A673 (cell line): ENCODE measurements around the gene IL17RC. TPM values are rescaled to one million over a fixed set of nuclear protein-coding genes. Genes with fewer than 3 reads are reported as not detected.
A peak's percentile ranks its signal among the peaks of the same experiment; 100 is the strongest.

ENCODE experiments used
- BruUV-seq: library from RNA; stranded (reverse); fragments of 400-500 nt; replicated peaks from 2 replicates; lab custom pipeline; 2021; lab: Mats Ljungman, UMichigan
- CTCF ChIA-PET: fragments of 300-600 bp; sonication (Branson Sonifier 250); formaldehyde crosslinking; loops from one replicate; lab custom pipeline; 2022; ENCODE audit warnings: antibody characterized with exemption; lab: Charles Lee
- POLR2A ChIA-PET: fragments of 300-600 bp; sonication (Branson Sonifier 250); formaldehyde crosslinking; loops from one replicate; lab custom pipeline; 2022; ENCODE audit warnings: antibody characterized with exemption; ENCODE audit not compliant: low non-redundant PET; lab: Charles Lee
- DNase-seq: peaks from one replicate; pipeline ENCODE4 v3.0.0-alpha.2; 2015; ENCODE audit warnings: low spot score
- H3K27ac ChIP-seq: fragments of 200-600 bp; sonication (generic); 2 replicates; pipeline ENCODE4 v1.5.1; 2016; ENCODE audit warnings: mixed run types, low read depth, mild to moderate bottlenecking, mixed read lengths, antibody characterized with exemption, low read length; ENCODE audit not compliant: poor library complexity, severe bottlenecking
- H3K27me3 ChIP-seq: fragments of 200-600 bp; sonication (generic); replicated peaks from 2 replicates; pipeline ENCODE4 v1.6.1; 2017; ENCODE audit warnings: mixed run types, low read depth, mild to moderate bottlenecking, mixed read lengths, antibody characterized with exemption, low read length; ENCODE audit not compliant: insufficient read depth, poor library complexity
- H3K36me3 ChIP-seq: fragments of 200-600 bp; sonication (generic); 2 replicates; pipeline ENCODE4 v1.6.1; 2016; ENCODE audit warnings: mixed run types, mild to moderate bottlenecking, mixed read lengths, antibody characterized with exemption, low read length; ENCODE audit not compliant: insufficient read depth, poor library complexity, severe bottlenecking
- H3K4me1 ChIP-seq: fragments of 200-600 bp; sonication (generic); 2 replicates; pipeline ENCODE4 v1.6.1; 2017; ENCODE audit warnings: mixed run types, mild to moderate bottlenecking, mixed read lengths, antibody characterized with exemption, low read length; ENCODE audit not compliant: insufficient read depth, poor library complexity, severe bottlenecking
- H3K4me3 ChIP-seq: fragments of 200-600 bp; sonication (generic); 2 replicates; pipeline ENCODE4 v1.5.1; 2016; ENCODE audit warnings: low read depth, mixed run types, mild to moderate bottlenecking, mixed read lengths, low read length; ENCODE audit not compliant: poor library complexity, severe bottlenecking
- H3K9me3 ChIP-seq: fragments of 200-600 bp; sonication (generic); 2 replicates; pipeline ENCODE4 v1.6.1; 2016; ENCODE audit warnings: mixed run types, low read depth, mild to moderate bottlenecking, mixed read lengths, antibody characterized with exemption, low read length; ENCODE audit not compliant: poor library complexity, severe bottlenecking
- EZH2 ChIP-seq: fragments of 200-600 bp; sonication (generic); IDR thresholded peaks from 2 replicates; pipeline ENCODE4 v1.6.1; 2017; ENCODE audit warnings: borderline replicate concordance, low read depth, mild to moderate bottlenecking, mixed read lengths, antibody characterized with exemption, low read length; ENCODE audit not compliant: poor library complexity, severe bottlenecking
- intact Hi-C: fragments of 100-400 bp; cut with micrococcal nuclease; formaldehyde crosslinking; loops from one replicate; pipeline ENCODE4 v1.10.0; 2022; ENCODE audit not compliant: unreplicated experiment
- total RNA-seq: library from RNA; stranded (reverse); gene quantifications from 2 replicates; pipeline ENCODE4 v1.2.3, GENCODE V29; 2021
- TF ChIP-seq, protein P1 (sequence below): fragments of 300-800, 200-600 bp; sonication (generic); conservative IDR thresholded peaks from 2 replicates; pipeline ENCODE4 v1.5.1; 2017; ENCODE audit warnings: low read depth, mild to moderate bottlenecking, antibody characterized with exemption, low read length, moderate library complexity, mixed read lengths

Gene IL17RC
- total RNA-seq, 1 experiment from 2014 or later: 9.3 TPM

DNA sequence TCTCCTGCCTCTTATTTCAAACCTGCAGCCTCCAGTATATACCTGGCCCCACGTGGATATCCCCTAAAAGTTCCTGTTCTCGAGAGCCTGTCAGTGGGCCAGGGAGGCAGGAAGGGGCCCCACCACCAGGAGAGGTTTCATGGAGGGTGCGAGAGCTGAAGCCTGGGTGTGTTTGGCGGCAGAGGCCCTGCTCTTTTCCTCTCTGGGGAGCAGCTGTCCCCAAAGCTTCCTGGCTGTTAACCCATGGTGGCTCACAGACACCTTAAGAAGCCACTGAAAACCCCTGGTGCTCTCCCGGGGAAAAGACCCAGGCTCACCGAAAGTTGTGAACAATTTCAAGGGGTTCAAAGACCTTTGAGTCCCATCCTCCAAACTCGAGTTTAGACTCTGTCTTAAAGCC, 34.2 kb downstream of the IL17RC start:
- Histone ChIP-seq H3K4me1 (no peaks in the 10 kb centered on the region), H3K4me3 (peak overlapping the region; percentile 60), H3K27ac (no peak overlapping the region), H3K27me3 (no peaks in the 10 kb centered on the region), H3K36me3 (no peaks in the 10 kb centered on the region), H3K9me3 (no peaks in the 10 kb centered on the region)
- DNase-seq: no peak
- TF ChIP-seq, protein P1, sequence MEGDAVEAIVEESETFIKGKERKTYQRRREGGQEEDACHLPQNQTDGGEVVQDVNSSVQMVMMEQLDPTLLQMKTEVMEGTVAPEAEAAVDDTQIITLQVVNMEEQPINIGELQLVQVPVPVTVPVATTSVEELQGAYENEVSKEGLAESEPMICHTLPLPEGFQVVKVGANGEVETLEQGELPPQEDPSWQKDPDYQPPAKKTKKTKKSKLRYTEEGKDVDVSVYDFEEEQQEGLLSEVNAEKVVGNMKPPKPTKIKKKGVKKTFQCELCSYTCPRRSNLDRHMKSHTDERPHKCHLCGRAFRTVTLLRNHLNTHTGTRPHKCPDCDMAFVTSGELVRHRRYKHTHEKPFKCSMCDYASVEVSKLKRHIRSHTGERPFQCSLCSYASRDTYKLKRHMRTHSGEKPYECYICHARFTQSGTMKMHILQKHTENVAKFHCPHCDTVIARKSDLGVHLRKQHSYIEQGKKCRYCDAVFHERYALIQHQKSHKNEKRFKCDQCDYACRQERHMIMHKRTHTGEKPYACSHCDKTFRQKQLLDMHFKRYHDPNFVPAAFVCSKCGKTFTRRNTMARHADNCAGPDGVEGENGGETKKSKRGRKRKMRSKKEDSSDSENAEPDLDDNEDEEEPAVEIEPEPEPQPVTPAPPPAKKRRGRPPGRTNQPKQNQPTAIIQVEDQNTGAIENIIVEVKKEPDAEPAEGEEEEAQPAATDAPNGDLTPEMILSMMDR: no peak
- TF ChIP-seq EZH2: no peak
- no TSS peak for BruUV-seq
- POLR2A ChIA-PET: no interaction called here
- CTCF ChIA-PET: no interaction called here
- intact Hi-C loops: no loop called here

DNA sequence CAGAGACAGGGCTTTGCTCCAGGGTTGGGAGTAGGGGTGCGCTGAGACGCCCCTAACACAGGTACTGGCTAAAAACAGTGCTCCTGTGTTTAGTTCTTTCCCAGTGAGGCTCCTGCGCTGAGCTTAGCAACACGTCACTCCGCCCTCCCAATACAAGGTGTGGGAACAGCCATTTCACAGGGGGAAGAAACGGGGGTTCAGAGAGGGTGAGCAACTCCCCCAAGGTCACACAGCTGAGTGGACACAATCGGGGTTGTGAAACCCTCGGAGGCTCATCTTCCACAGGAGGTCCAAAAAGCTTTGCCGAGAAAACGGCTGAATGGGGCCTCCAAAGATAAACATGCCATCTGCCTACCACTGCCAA, 34.7 kb downstream of the IL17RC start:
- peak overlapping the region; percentile 60 for H3K4me3 ChIP-seq
- no peaks in the 10 kb centered on the region for H3K9me3 ChIP-seq
- ChIA-PET CTCF (no interaction called here), POLR2A (no interaction called here)
- no peaks in the 10 kb centered on the region for H3K4me1 ChIP-seq
- no peaks in the 10 kb centered on the region for H3K36me3 ChIP-seq
- BruUV-seq: no TSS peak
- DNase-seq: no peak
- H3K27ac ChIP-seq: no peak overlapping the region
- TF ChIP-seq EZH2: no peak
- intact Hi-C loops: no loop called here
- no peaks in the 10 kb centered on the region for H3K27me3 ChIP-seq

DNA sequence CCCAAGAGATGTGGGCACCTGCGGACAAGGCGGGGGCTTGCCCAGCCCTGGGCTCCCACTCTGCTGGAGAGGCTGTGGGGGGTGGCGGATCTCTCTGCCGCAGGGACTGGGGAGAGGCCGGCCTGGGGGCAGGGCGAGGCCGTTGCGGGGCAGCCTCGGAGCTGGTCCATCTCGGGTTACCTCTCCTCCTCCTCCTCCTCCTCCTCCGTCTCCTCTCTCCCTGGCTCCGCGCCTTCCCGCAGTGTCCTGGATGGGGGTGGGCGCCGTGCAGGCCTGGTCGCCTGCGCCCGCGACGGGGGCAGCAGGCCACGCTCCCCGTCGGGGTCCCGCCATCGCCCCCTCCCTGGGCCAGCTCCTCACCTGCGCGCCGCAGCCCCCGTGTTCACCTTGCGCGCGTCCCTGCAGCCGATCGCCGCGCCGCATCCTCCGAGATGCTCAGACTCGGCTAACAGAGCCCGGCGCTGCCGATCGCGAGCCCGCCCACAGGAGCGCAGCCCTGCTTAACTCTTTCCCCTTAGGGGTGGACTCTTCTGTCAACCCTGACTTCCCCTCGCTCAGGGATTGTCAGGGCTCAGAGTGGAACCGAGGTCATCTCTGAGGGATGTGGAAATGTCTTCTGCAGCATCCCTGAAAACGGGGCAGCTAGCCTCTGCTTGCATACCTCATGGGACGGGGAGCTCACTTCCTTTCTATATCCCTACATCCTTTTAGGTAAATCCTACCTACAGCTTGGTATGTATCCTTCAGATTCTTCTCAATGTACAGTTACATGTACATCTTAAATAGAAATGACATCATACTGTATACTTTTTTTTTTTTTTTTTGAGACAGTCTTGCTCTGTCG, 35.3 kb downstream of the IL17RC start, which contains the start of gene PRRT3:
PRRT3 (minus strand) TSS at position 447 of the 844 bp plus-strand sequence. CDS start 2,293 bp downstream, outside the sequence.
- TF ChIP-seq, protein P1: no peak
- TF ChIP-seq EZH2: no peak
- DNase-seq: peak; percentile 61
- BruUV-seq: no TSS peak
- no peaks in the 10 kb centered on the region for H3K36me3 ChIP-seq
- peak within 1 kb of the TSS; percentile 60 for H3K4me3 ChIP-seq
- intact Hi-C loops: no loop called here
- no peak within 1 kb of the TSS for H3K27ac ChIP-seq
- ChIA-PET POLR2A (no interaction called here), CTCF (no interaction called here)
- no peaks in the 10 kb centered on the region for H3K9me3 ChIP-seq
- no peaks in the 10 kb centered on the region for H3K4me1 ChIP-seq
- no peaks in the 10 kb centered on the region for H3K27me3 ChIP-seq

DNA sequence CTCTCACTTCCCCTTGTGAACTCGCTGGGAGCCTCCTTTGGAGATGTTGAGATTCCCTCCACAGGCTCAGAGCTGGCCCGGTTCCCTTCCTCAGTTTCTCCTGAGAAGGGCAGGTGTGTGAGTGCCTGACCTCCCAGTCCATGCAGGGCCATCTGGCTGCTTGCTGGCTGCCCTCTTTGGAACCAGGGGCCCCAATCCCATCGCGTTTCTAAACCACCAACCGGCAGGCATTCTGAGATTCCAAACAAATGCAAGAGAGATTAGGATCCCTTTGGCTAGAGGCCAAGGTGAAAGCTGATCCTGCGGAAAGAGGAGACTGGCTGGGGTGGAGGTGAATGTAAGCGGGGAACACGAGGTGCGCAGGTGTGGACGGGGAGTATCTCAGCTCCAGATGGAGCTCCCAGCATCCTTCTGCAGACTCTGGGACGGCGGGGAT, 38.2 kb downstream of the IL17RC start:
- ChIA-PET CTCF (no interaction called here), POLR2A (no interaction called here)
- Histone ChIP-seq H3K9me3 (no peaks in the 10 kb centered on the region), H3K4me3 (no peak overlapping the region), H3K4me1 (no peaks in the 10 kb centered on the region), H3K27ac (no peak overlapping the region), H3K27me3 (no peaks in the 10 kb centered on the region), H3K36me3 (no peaks in the 10 kb centered on the region)
- intact Hi-C loops: no loop called here
- no TSS peak for BruUV-seq
- no peak for DNase-seq
- no peak for TF ChIP-seq EZH2
- TF ChIP-seq, protein P1: no peak
